Measurements from ENCODE around the gene MARK4.

GRCh38 chr19:45303269-45304060 lies 52.4 kb downstream of the MARK4 start:
- TF ChIP-seq EZH2 (IDR thresholded peaks at IDR 0.05; ENCODE audit: low read depth) (no peak), CTCF (conservative IDR thresholded peaks at IDR 0.05) (no peak)
